Endodermal cell (in vitro differentiated cells): ENCODE results near the gene HMGXB3. TPM values are rescaled to one million over a fixed set of nuclear protein-coding genes. Genes with fewer than 3 reads are reported as not detected.

Experiments
- DNase-seq: peaks from one replicate; pipeline ENCODE4 v3.0.0-alpha.2; 2017
- H3K27ac ChIP-seq: 2 replicates; pipeline ENCODE4 v1.5.1; 2013; ENCODE audit warnings: mild to moderate bottlenecking, low read depth, low read length, moderate library complexity
- H3K27me3 ChIP-seq: 2 replicates; pipeline ENCODE4 v1.6.1; 2013; ENCODE audit warnings: mild to moderate bottlenecking, low read length, moderate library complexity; ENCODE audit not compliant: insufficient read depth, control insufficient read depth, poor library complexity, severe bottlenecking
- H3K36me3 ChIP-seq: 2 replicates; pipeline ENCODE4 v1.7.0; 2013; ENCODE audit warnings: mild to moderate bottlenecking, low read length, moderate library complexity; ENCODE audit not compliant: control insufficient read depth, insufficient read depth
- H3K4me1 ChIP-seq: one replicate; pipeline ENCODE4 v1.7.0; 2013; ENCODE audit warnings: low read length; ENCODE audit not compliant: control insufficient read depth, insufficient read depth
- H3K4me3 ChIP-seq: 2 replicates; pipeline ENCODE4 v1.5.1; 2013; ENCODE audit warnings: mild to moderate bottlenecking, low read length, moderate library complexity
- H3K9ac ChIP-seq: 2 replicates; pipeline ENCODE4 v1.6.1; 2013; ENCODE audit warnings: mild to moderate bottlenecking, low read length, moderate library complexity; ENCODE audit not compliant: poor library complexity, severe bottlenecking; ENCODE audit errors: extremely low read depth
- H3K9me3 ChIP-seq: 2 replicates; pipeline ENCODE4 v1.6.1; 2013; ENCODE audit warnings: mild to moderate bottlenecking, low read length, moderate library complexity; ENCODE audit not compliant: control insufficient read depth
- H3K27ac Mint-ChIP-seq: 2 replicates; pipeline ENCODE4 v1.8.0; 2020; ENCODE audit warnings: mixed read lengths
- H3K27me3 Mint-ChIP-seq: 2 replicates; pipeline ENCODE4 v1.8.0; 2021; ENCODE audit warnings: mild to moderate bottlenecking, mixed read lengths; ENCODE audit not compliant: insufficient read depth
- H3K36me3 Mint-ChIP-seq: 2 replicates; pipeline ENCODE4 v1.8.0; 2020; ENCODE audit warnings: low read depth, mixed read lengths
- H3K4me1 Mint-ChIP-seq: 2 replicates; pipeline ENCODE4 v1.8.0; 2020; ENCODE audit warnings: mixed read lengths
- H3K4me3 Mint-ChIP-seq: 2 replicates; pipeline ENCODE4 v1.8.0; 2020; ENCODE audit warnings: mild to moderate bottlenecking, moderate library complexity, mixed read lengths
- H3K9me3 Mint-ChIP-seq: 2 replicates; pipeline ENCODE4 v1.8.0; 2020; ENCODE audit warnings: mild to moderate bottlenecking, mixed read lengths
- CTCF ChIP-seq: fragments of 200-600 bp; sonication (generic); conservative IDR thresholded peaks from 2 replicates; pipeline ENCODE4 v1.5.0; 2021; ENCODE audit warnings: antibody characterized with exemption, mild to moderate bottlenecking
- WGBS, 2 experiments: methylation state at CpG; one replicate each; pipeline versions ENCODE4 v1.1.5 to v1.1.7; 2013; ENCODE audit warnings: missing lambda C conversion rate in 2 of 2, mixed read lengths in 1 of 2; ENCODE audit not compliant: insufficient coverage in 1 of 2, insufficient read length in 1 of 2; 5-methylcytosine and 5-hydroxymethylcytosine counted together
- total RNA-seq, 2 donors: library from RNA; stranded (reverse); fragmentation: NEBNext Ultra II Directional in 1 of 2; extraction: Animal tissue kit (Norgen Biotek cat#: 25700) in 1 of 2; gene quantifications; 2 replicates in 1 of 2; 3 replicates in 1 of 2; pipeline ENCODE4 v1.2.1, GENCODE V29; 2021

The HMGXB3 gene
- total RNA-seq, 2 donors from 2014 or later, result 41.0 to 43.5 TPM

GRCh38 chr5:150067405-150067960 lies 66.9 kb downstream of the HMGXB3 start:
- Mint-ChIP-seq H3K27ac (no peak overlapping the region), H3K4me1 (no peaks in the 10 kb centered on the region), H3K9me3 (no peaks in the 10 kb centered on the region), H3K27me3 (peaks cover 6% of the 10 kb centered on the region), H3K36me3 (no peaks in the 10 kb centered on the region), H3K4me3 (no peak overlapping the region)
- DNase-seq, result peak; percentile 33
- no peak overlapping the region for H3K9ac ChIP-seq
- TF ChIP-seq CTCF, result no peak
- 86 to 91% methylated on average over 6 of the region's 6 CpGs for WGBS, 2 experiments
- no peak overlapping the region for H3K4me3 ChIP-seq
- H3K27ac ChIP-seq, result no peak overlapping the region
- H3K27me3 ChIP-seq, result no peaks in the 10 kb centered on the region
- no peaks in the 10 kb centered on the region for H3K36me3 ChIP-seq
- no peaks in the 10 kb centered on the region for H3K4me1 ChIP-seq
- H3K9me3 ChIP-seq, result no peaks in the 10 kb centered on the region

- H3K9ac ChIP-seq, result no peak overlapping the region
- no peak overlapping the region for H3K4me3 ChIP-seq
- no peak overlapping the region for H3K27ac Mint-ChIP-seq
- H3K9me3 ChIP-seq, result no peaks in the 10 kb centered on the region
- no peaks in the 10 kb centered on the region for H3K36me3 ChIP-seq
- H3K9me3 Mint-ChIP-seq, result no peaks in the 10 kb centered on the region
- H3K4me1 Mint-ChIP-seq, result no peaks in the 10 kb centered on the region
- H3K27ac ChIP-seq, result no peak overlapping the region
- H3K4me3 Mint-ChIP-seq, result no peak overlapping the region
- H3K27me3 ChIP-seq, result no peaks in the 10 kb centered on the region
- no peak for DNase-seq
- 89 to 94% methylated on average over 6 of the region's 6 CpGs for WGBS, 2 experiments
- peaks cover 6% of the 10 kb centered on the region for H3K27me3 Mint-ChIP-seq
- H3K36me3 Mint-ChIP-seq, result no peaks in the 10 kb centered on the region
- H3K4me1 ChIP-seq, result no peaks in the 10 kb centered on the region
- no peak for TF ChIP-seq CTCF
Measured at GRCh38 chr5:150068071-150068470, 67.5 kb downstream of the HMGXB3 start.

GRCh38 chr5:150068472-150068871 lies 67.9 kb downstream of the HMGXB3 start:
- peaks cover 6% of the 10 kb centered on the region for H3K27me3 Mint-ChIP-seq
- no peak overlapping the region for H3K4me3 Mint-ChIP-seq
- H3K27ac Mint-ChIP-seq, result no peak overlapping the region
- Histone ChIP-seq H3K27ac (no peak overlapping the region), H3K9ac (no peak overlapping the region), H3K9me3 (no peaks in the 10 kb centered on the region), H3K4me3 (no peak overlapping the region), H3K36me3 (no peaks in the 10 kb centered on the region), H3K4me1 (no peaks in the 10 kb centered on the region), H3K27me3 (no peaks in the 10 kb centered on the region)
- no peaks in the 10 kb centered on the region for H3K9me3 Mint-ChIP-seq
- peak; percentile 31 for DNase-seq
- 88 to 93% methylated on average over 2 to 4 of the region's 4 CpGs for WGBS, 2 experiments
- no peaks in the 10 kb centered on the region for H3K36me3 Mint-ChIP-seq
- no peak for TF ChIP-seq CTCF
- H3K4me1 Mint-ChIP-seq, result no peaks in the 10 kb centered on the region
